Superior temporal gyrus (tissue), 1 donor: ENCODE measurements around the gene BLOC1S1.

Experiments
- DNase-seq: peaks from one replicate; pipeline ENCODE4 v3.0.0-alpha.2; 2016; ENCODE audit errors: extremely low spot score

BLOC1S1 gene

DNA sequence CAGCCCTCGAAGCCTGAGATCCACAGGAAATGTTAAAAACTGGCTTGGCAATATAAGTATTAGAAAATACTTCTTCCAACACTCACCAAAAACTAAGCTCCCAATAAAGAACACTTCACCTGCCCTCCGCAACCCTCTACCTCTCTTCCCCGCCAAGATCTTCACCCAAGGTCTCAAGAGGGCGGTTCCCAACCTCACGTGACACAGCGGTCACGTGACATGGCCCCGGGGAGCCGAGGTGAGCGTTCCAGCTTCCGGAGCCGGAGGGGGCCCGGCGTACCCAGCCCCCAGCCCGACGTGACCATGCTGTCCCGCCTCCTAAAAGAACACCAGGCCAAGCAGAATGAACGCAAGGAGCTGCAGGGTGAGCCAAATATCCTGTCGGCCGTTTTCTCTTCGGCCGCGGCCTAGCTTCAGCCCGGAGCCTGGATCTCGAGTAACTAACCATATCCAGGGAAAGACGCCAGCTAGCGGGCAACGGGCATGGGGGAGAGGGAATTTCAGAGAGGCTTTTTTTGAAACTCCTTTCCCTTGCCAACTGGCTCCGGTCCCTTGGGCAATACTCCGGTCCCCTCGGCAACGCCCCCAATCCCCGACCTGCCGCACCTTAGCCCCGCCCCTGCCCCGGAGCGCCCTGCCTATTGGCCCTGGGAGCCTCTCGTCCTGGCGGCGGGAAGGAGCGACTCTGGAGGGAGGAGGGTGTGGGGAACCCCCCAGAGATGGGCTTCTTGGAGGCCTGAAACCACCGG is at the start of gene BLOC1S1:
TSS of gene BLOC1S1 (plus strand) at position 214 of the 749 bp plus-strand sequence. CDS start at position 220, 6 bp downstream.
- peak; percentile 94 for DNase-seq

GRCh38 chr12:55666508-55666907 is 49.3 kb upstream of the BLOC1S1 start:
- no peak for DNase-seq

DNA sequence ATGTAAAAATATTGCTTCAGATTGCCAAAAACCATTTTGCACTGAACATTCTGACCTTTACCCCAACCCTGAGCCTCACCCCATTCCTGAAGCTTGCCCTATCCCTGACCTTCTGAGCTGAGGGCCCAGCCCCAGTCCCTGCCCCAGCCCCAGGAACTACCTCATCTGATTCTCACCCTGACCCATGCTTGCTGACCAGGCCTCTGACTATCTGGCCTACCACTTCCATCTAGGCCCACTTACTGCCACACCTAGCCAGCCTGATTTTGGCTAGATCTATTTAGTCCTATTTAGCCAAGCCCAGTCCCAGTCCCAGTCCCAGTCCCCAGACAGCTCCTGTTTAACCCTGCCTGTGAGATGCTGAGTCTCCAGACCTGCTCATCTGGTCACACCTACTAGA is 45.6 kb upstream of the BLOC1S1 start:
- no peak for DNase-seq

- no peak for DNase-seq
Measured at GRCh38 chr12:55671746-55672145, 44.1 kb upstream of the BLOC1S1 start.

- no peak for DNase-seq
Measured at GRCh38 chr12:55673638-55674037, 42.2 kb upstream of the BLOC1S1 start.

- DNase-seq, result no peak
Measured at GRCh38 chr12:55675666-55676065, 40.2 kb upstream of the BLOC1S1 start.

DNA sequence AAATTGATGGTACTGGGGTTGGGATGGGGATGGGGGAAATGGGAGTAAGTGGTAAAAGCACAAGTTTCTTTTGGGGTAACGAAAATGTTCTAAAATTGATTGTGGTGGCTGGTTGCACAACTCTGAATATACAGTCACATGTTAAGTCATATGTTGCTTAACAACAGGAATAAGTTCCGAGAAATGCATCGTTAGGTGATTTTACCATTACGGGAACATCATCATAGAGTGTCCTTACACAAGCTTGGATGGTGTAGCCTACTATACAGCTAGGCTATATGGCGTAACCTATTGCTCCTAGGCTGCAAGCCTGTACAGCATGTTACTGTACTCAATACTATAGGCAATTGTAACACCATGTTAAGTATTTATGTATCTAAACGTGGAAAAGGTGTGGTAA is 39.1 kb upstream of the BLOC1S1 start:
- no peak for DNase-seq

DNA sequence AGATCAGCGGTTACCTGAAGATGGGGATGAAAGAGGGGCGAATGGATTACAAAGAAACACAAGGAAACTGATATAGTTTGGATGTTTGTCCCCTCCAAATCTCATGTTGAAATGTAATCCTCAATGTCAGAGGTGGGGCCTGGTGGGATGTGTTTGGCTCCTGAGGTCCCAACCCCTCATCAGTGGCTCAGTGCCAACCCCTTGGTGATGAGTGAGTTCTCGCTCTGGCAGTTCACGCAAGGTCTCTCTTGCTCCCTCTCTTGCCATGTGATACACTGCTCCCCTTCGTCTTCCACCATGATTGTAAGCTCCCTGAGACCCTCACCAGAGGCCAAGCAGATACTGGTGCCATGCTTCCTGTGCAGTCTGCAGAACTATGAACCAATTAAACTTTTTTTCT is 36.2 kb upstream of the BLOC1S1 start:
- DNase-seq, result no peak

DNA sequence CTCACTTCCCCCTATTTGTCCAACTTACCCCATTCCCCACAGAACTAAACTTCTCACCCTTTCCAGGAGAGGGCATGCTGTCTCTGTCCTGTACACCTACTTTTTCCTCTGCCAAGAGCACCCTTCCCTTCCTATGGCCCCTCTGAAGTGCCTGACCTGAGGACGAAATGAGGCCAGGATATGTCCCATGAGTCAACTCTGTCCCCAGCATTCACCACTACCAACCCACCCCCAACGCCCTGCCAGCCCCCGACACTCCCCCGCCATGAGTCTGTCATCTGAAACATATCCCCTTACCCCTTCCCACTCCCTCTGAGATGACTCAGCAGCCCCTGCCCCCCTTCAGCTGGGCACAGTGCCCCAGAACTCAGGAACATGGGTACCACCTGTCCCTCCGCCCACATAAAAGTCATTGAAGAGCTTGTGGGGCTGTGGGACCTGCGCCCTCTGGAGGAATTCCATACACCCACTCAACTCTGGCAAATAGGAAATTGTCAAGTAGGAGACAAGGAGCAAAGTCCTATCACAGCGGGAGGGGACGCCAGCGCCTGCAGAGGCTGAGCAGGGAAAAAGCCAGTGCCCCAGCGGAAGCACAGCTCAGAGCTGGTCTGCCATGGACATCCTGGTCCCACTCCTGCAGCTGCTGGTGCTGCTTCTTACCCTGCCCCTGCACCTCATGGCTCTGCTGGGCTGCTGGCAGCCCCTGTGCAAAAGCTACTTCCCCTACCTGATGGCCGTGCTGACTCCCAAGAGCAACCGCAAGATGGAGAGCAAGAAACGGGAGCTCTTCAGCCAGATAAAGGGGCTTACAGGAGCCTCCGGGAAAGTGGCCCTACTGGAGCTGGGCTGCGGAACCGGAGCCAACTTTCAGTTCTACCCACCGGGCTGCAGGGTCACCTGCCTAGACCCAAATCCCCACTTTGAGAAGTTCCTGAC is 34.4 kb upstream of the BLOC1S1 start:
- DNase-seq, result no peak

- no peak for DNase-seq
Measured at GRCh38 chr12:55682087-55682796, 33.6 kb upstream of the BLOC1S1 start.

DNA sequence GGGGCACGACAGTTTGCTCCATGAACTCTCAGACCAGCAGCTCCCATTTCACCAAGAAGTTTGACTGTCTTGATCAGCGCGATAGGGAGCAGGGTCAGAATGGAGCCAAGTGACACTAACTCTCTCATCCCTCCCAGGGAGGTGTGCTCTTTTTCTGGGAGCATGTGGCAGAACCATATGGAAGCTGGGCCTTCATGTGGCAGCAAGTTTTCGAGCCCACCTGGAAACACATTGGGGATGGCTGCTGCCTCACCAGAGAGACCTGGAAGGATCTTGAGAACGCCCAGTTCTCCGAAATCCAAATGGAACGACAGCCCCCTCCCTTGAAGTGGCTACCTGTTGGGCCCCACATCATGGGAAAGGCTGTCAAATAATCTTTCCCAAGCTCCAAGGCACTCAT is 32.2 kb upstream of the BLOC1S1 start:
- DNase-seq, result no peak

- DNase-seq, result no peak
Measured at GRCh38 chr12:55684761-55685370, 31.0 kb upstream of the BLOC1S1 start.

DNA sequence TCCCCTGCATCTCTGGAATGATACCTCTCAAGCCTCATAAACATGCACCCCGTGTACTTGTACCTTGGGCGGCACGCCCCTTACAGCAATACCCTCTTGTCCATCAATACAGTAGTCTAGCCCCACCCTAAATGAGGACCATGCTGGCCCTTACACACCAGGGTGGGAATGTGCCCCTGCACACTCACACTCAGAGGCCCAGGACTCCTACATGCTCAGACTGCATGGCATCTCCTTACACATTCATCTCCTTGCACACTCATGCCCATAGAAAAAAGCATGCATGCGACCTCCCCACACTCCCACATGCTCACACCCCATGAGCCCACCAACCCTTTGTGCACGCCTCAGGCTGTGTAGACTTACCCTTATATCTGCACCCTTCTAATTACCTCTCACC is 30.2 kb upstream of the BLOC1S1 start:
- DNase-seq, result no peak

DNA sequence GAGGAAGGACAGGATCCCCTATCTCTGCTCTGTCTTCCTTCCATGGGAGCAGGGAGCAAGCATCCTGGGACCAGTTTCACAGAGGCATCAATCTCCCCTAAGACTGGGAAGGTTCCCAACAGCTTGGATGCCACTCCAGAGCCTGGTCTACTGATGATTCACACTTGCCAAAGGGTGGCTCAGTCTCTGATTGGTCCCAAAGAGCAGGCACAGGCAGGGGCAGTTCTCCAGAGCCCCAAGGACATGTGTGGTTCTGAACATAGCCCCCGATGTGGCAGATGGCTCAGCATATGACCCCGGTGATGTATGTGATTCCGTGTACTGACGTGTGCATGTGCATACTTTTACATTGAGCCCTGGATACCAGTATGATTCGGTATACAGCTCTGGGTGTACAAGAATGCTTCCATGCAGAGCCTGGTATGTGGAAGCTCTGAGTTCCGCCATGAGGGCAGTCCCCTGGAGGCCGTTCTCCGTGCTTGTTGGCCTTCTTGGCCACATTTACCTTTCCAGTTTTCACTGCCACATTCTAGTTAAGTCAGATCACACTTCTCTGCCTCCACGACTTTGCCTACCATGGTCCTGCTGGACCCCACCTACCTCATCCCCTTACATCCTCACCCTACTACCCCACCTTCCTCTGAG is 29.4 kb upstream of the BLOC1S1 start:
- DNase-seq, result no peak

- DNase-seq, result no peak
Measured at GRCh38 chr12:55687746-55688145, 28.1 kb upstream of the BLOC1S1 start.

- DNase-seq, result no peak
Measured at GRCh38 chr12:55688716-55689655, 26.9 kb upstream of the BLOC1S1 start.

DNA sequence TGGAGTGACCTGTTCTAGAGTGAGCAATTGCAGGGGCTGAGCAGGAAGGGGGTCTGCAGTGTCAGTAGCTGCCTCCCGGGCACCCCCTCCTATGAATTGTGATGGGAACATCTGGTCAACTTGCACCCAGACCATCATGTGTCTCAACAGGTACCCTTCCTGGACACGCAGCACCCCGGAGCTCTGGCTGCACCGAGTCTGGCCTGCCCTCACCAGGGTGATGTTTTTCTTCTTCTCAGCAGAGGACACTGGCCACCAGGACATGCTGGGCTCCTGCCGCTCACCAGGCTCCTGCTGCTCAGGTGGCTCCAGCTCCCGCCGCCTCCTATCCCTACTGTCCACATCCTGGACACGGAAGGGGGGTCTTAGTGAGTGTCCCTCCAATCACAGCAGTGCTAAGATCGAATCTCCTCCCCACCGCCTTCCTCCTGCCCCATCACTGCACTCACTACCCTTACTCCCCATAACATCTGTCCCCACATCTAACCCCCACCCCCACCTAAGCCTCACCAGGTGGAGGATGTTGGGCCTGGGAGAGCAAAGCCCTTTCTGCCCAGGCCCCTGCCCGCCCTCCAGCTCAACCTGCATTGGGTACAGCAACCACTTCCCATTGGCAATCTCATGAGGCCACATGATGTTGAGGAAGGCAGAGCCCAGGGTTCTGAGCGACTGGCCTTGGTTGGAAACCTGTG is 23.1 kb upstream of the BLOC1S1 start:
- no peak for DNase-seq

DNA sequence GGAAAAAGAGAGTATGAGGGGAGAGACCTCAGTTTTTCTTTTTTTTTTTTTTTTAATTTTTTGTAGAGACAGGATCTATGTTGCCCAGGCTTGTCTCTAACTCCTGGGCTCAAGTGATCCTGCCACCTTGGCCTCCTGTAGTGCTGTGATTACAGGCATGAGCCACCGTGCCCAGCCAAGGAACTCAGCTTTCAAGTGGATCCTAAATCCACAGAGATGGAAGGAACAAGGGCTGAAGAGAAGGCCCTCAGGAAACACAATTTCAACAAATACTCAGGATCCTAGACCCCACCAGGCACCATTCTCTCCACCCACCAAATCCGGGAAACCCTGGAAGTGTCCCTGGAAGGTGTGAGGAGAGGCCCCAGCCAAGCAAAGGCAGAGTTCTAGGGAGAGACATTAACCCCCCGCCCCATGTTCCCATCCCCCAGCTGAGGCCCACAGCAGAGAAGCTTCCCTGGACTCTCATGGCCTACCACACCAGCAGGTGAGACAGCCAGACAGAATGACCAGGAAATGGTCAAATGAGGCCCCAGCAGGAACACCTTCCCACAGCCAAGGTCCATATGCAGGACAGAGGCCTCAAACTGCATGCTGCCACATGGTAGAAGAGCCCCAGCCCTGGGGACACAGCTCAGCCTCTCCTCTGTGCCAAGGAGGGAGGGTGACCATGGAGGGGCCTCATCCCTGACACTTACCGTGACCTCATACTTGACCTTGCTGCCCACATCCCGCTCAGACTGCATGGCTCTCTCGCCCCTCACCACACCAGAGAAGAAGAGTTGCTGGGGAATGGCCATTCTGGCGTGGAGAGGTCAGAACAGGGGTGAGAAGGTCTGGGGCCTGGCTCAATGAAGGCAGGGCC is 22.3 kb upstream of the BLOC1S1 start:
- DNase-seq, result no peak

- no peak for DNase-seq
Measured at GRCh38 chr12:55694188-55694515, 21.7 kb upstream of the BLOC1S1 start.
